Body of pancreas (tissue), 4 donors: ENCODE measurements around the gene TRIM52. TPM values are rescaled to one million over a fixed set of nuclear protein-coding genes. Genes with fewer than 3 reads are reported as not detected.
"Not testable (repeated sequence)": the region's sequence is repeated elsewhere in the genome, so short reads cannot be mapped to it uniquely, and the experiment has no call there.

Experiments used
- ATAC-seq: fragments of 150-250 bp; one replicate; pipeline ENCODE4 v1.9.1; 2016
- DNase-seq, 4 donors: peaks; one replicate each; pipeline ENCODE4 v3.0.0-alpha.2; 2019
- H3K27ac ChIP-seq, 4 donors: fragments of 200-600 bp; sonication (generic); 1 replicate in 3 of 4; 2 replicates in 1 of 4; pipeline versions ENCODE4 v1.5.1 to v1.6.1; 2016 to 2019; ENCODE audit warnings: mild to moderate bottlenecking in 1 of 4, mixed read lengths in 1 of 4, moderate library complexity in 1 of 4
- H3K27me3 ChIP-seq, 2 donors: fragments of 200-600 bp; sonication (generic); one replicate each; pipeline ENCODE4 v1.6.0; 2016; ENCODE audit warnings: mild to moderate bottlenecking in 1 of 2
- H3K36me3 ChIP-seq, 2 donors: fragments of 200-600 bp; sonication (generic); replicated peaks in 1 of 2; 2 replicates each; pipeline ENCODE4 v1.5.1; 2016; ENCODE audit warnings: low read depth in 2 of 2; ENCODE audit not compliant: insufficient read depth in 1 of 2
- H3K4me1 ChIP-seq: fragments of 200-600 bp; sonication (generic); one replicate; pipeline ENCODE4 v1.6.0; 2016
- H3K4me3 ChIP-seq, 2 donors: fragments of 200-600 bp; sonication (generic); 1 replicate in 1 of 2; 2 replicates in 1 of 2; pipeline ENCODE4 v1.5.1; 2016 to 2019
- H3K9me3 ChIP-seq, 3 donors: fragments of 200-600 bp; sonication (generic); 1 replicate in 2 of 3; 2 replicates in 1 of 3; pipeline ENCODE4 v1.5.1; 2016
- POLR2A ChIP-seq, 3 donors: fragments of 450-650 bp; IDR thresholded peaks; one replicate each; pipeline ENCODE4 v1.6.1; 2016; ENCODE audit warnings: antibody characterized with exemption in 3 of 3, mild to moderate bottlenecking in 2 of 3
- WGBS, 2 donors: methylation state at CpG; one replicate each; pipeline ENCODE4 v1.1.5; 2017; 5-methylcytosine and 5-hydroxymethylcytosine counted together
- intact Hi-C: fragments of 100-400 bp; cut with DNase I; formaldehyde crosslinking; loops from one replicate; pipeline ENCODE4 v1.15.1; 2023
- total RNA-seq, 2 donors: library from RNA; depleted of rRNA; stranded (reverse); fragments of >200 nt; gene quantifications; one replicate each; pipeline ENCODE4 v1.1.0, GENCODE V29; 2016
- TF ChIP-seq, protein P1 (sequence below), 7 experiments: fragments of 450-650 bp in 4 of 7; fragments of 200-600 bp in 3 of 7; sonication (generic) in 3 of 7; IDR thresholded peaks; one replicate each; pipeline ENCODE4 v1.5.1; 2016 to 2019; ENCODE audit warnings: antibody characterized with exemption in 7 of 7

Gene TRIM52
- total RNA-seq, 2 donors from 2014 or later, result 16.9 to 26.0 TPM

DNA sequence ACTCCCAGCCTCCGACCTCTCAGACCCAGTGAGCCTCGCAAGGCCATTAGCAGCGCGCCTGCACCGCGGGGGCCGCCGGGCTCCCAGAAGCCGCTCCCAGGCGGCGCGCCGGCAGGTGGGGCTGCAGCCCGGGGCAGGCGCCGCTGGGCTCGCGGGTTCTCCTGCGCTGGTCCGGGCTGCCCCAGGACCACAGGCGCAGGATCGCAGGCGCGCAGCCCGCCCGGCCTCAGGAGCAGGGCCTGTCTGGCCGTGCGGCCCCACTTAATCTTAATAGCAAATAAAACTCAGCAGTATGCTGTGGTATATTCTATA, 12.4 kb upstream of the TRIM52 start:
- ATAC-seq (peak; percentile 42), DNase-seq (peak in 3 of 4 donors; percentile 35 to 71 (median 48))
- H3K27ac ChIP-seq, H3K4me1 ChIP-seq, H3K9me3 ChIP-seq, intact Hi-C loops, H3K27me3 ChIP-seq, H3K36me3 ChIP-seq, H3K4me3 ChIP-seq: not testable (repeated sequence)
- TF ChIP-seq, protein P1, sequence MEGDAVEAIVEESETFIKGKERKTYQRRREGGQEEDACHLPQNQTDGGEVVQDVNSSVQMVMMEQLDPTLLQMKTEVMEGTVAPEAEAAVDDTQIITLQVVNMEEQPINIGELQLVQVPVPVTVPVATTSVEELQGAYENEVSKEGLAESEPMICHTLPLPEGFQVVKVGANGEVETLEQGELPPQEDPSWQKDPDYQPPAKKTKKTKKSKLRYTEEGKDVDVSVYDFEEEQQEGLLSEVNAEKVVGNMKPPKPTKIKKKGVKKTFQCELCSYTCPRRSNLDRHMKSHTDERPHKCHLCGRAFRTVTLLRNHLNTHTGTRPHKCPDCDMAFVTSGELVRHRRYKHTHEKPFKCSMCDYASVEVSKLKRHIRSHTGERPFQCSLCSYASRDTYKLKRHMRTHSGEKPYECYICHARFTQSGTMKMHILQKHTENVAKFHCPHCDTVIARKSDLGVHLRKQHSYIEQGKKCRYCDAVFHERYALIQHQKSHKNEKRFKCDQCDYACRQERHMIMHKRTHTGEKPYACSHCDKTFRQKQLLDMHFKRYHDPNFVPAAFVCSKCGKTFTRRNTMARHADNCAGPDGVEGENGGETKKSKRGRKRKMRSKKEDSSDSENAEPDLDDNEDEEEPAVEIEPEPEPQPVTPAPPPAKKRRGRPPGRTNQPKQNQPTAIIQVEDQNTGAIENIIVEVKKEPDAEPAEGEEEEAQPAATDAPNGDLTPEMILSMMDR (IDR thresholded peaks at IDR 0.05), result peak in 4 of 7 experiments; percentile 34 to 67 (median 44)
- 10 to 18% methylated on average over 24 to 28 of the region's 28 CpGs for WGBS, 2 donors

DNA sequence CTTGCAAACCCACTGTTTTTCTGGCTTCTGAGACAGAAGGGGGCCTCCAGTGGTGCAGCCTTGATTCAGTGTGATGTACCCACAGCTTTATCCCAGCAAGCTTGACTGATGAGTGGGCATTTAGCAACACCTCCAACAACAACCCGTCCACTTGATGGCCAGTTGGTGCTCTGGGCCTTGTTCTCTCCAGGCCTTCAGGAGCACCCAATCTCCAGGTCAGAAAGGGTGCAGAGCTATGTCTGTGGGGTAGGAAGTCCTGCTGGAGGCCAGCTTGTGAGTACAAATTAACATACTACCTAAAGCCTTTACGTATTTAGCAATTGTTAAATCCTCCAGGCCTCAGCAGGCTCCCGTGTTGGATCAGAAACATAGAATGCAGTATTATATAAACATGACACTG, 10.1 kb upstream of the TRIM52 start:
- WGBS, 2 donors, result 90 to 94% methylated on average over 3 of the region's 3 CpGs
- Histone ChIP-seq H3K4me1 (peaks cover 4% of the 10 kb centered on the region), H3K4me3 (no peak overlapping the region), H3K9me3 (no peaks in the 10 kb centered on the region), H3K27ac (no peak overlapping the region), H3K27me3 (no peaks in the 10 kb centered on the region), H3K36me3 (no peaks in the 10 kb centered on the region)
- ATAC-seq (no peak), DNase-seq (no peak)
- TF ChIP-seq POLR2A (IDR thresholded peaks at IDR 0.05), result no peak
- TF ChIP-seq, protein P1 (IDR thresholded peaks at IDR 0.05), result no peak
- intact Hi-C loops, result no loop called here

DNA sequence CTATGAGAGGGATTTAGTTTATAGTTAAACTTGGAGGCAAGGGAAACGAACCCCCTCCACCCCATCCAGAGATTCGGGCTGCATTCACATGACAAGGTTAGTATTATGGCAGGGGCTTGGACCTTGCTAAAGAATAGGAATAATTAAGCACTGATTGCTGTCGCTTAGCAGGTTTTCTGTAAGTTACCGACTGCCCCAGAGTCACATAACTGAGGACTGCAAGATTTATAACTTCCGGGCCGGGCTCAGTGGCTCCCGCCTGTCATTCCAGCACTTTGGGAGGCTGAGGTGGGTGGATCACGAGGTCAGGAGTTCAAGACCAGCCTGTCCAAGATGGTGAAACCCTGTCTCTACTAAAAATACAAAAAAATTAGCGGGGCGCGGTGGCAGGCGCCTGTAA, 7.0 kb upstream of the TRIM52 start:
- not testable (repeated sequence) for ATAC-seq, H3K9me3 ChIP-seq
- 69 to 73% methylated on average over 7 to 12 of the region's 12 CpGs for WGBS, 2 donors

DNA sequence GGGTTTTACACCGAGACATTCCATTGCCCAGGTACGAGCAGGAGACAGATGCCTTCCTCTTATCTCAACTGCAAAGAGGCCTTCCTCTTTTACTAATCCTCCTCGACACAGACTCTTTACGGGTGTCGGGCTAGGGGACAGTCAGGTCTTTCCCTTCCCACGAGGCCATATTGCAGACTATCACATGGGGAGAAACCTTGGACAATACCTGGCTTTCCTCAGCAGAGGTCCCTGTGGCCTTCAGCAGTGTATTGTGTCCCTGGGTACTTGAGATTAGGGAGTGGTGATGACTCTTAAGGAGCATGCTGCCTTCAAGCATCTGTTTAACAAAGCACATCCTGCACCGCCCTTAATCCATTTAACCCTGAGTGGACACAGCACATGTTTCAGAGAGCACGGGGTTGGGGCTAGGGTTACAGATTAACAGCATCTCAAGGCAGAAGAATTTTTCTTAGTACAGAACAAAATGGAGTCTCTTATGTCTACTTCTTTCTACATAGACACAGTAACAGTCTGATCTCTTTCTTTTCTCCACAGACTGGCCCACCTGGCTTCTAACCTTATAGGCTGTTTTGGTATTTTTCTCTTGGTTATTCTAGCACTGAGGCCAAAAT, 6.5 kb upstream of the TRIM52 start:
- intact Hi-C loops, DNase-seq, H3K36me3 ChIP-seq, H3K9me3 ChIP-seq, ATAC-seq, H3K4me3 ChIP-seq, H3K27ac ChIP-seq, H3K4me1 ChIP-seq, H3K27me3 ChIP-seq: not testable (repeated sequence)
- WGBS, 2 donors, result 60 to 68% methylated on average over 8 of the region's 8 CpGs

More for the DNA sequence above, 7.0 kb upstream of the TRIM52 start:
- DNase-seq, H3K4me3 ChIP-seq, H3K27ac ChIP-seq, intact Hi-C loops, H3K4me1 ChIP-seq, H3K36me3 ChIP-seq, H3K27me3 ChIP-seq: not testable (repeated sequence)

DNA sequence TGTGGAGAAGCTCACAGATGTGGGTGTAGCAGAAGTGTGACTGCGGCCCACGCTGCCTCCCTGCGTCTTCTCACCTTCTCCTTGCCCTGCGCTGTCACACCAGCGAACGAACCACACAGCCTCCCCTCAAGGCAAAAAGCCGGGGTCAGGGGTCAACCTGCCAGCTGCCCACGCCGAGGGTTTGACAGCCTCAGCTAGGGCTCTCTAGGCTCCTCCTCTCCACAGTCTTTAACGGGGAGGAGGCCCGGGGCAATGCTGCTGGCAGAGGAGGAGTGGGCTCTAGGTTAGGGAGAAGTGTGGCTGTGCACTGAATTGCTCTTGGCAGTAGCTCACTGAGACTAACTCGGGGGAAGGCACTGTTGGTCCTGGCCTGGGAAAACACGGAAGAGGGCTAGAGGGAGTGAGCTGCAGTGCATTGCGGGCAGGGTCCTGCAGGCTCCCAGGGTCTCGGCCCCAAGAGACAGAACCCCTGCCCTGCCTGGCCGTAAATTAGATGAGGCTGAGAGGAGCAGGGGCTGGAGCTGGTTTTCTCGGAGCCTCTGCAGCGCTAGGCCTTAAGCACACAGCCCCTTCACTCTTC, 4.2 kb upstream of the TRIM52 start:
- Histone ChIP-seq H3K4me3 (no peak overlapping the region), H3K4me1 (peaks cover 6% of the 10 kb centered on the region), H3K27me3 (no peaks in the 10 kb centered on the region), H3K36me3 (no peaks in the 10 kb centered on the region), H3K27ac (no peak overlapping the region), H3K9me3 (no peaks in the 10 kb centered on the region)
- ATAC-seq (no peak), DNase-seq (no peak)
- TF ChIP-seq, protein P1 (IDR thresholded peaks at IDR 0.05), result no peak
- no peak for TF ChIP-seq POLR2A (IDR thresholded peaks at IDR 0.05)
- WGBS, 2 donors, result 81 to 85% methylated on average over 18 of the region's 18 CpGs
- intact Hi-C loops, result no loop called here

DNA sequence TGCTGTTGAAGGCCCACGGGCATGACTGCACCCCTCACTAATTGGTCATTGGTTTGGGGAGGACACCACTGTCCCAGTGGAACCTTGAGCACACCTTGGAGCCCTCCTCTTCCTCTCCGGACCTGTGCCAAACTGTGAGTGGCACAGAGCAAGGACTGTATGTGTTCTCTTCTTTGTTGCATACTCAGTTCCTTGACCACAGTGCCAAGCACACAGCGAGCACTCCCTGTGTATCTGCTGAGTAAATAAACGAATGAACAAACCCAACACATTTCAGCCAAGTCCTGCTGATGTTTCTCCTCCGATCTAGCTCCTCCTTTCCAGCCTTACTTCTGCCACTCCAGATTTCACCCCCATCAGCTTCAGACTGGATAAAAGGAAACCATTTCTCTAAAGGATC, 2.7 kb upstream of the TRIM52 start:
- peaks cover 17% of the 10 kb centered on the region for H3K4me1 ChIP-seq
- no peak overlapping the region for H3K27ac ChIP-seq
- no peak overlapping the region for H3K4me3 ChIP-seq
- no peaks in the 10 kb centered on the region for H3K9me3 ChIP-seq
- DNase-seq, result no peak
- 56 to 81% methylated on average over 5 of the region's 5 CpGs for WGBS, 2 donors
- intact Hi-C loops, result no loop called here
- H3K36me3 ChIP-seq, result no peaks in the 10 kb centered on the region
- no peaks in the 10 kb centered on the region for H3K27me3 ChIP-seq
- no peak for ATAC-seq
- TF ChIP-seq POLR2A (IDR thresholded peaks at IDR 0.05), result no peak
- TF ChIP-seq, protein P1 (IDR thresholded peaks at IDR 0.05), result no peak
